ENCODE measurements around the gene GAPDHS. TPM values are rescaled to one million over a fixed set of nuclear protein-coding genes. Genes with fewer than 3 reads are reported as not detected.

The GAPDHS gene
- total RNA-seq, 1 donor from 2014 or later: not detected

- Histone ChIP-seq H3K79me2 (ENCODE audit: low read depth) (no peaks in the 10 kb centered on the region), H3K27ac (no peak overlapping the region), H3K4me2 (no peak overlapping the region), H3F3A (ENCODE audit: low read depth) (no peaks in the 10 kb centered on the region), H3K4me1 (no peaks in the 10 kb centered on the region), H3K27me3 (no peaks in the 10 kb centered on the region), H4K20me1 (ENCODE audit: low read depth) (peaks cover 6% of the 10 kb centered on the region), H3K9me3 (ENCODE audit: low read depth) (no peaks in the 10 kb centered on the region), H3K4me3 (no peak overlapping the region), H2AFZ (replicated peaks) (no peak overlapping the region), H3K36me3 (no peaks in the 10 kb centered on the region), H3K9ac (no peak overlapping the region)
- DNase-seq (ENCODE audit: low spot score): no peak
- TF ChIP-seq EZH2phosphoT487 (IDR thresholded peaks at IDR 0.05) (no peak), EZH2 (IDR thresholded peaks at IDR 0.05) (no peak), CTCF (IDR thresholded peaks at IDR 0.05) (no peak)
- Mint-ChIP-seq H3K27me3 (ENCODE audit: insufficient read depth, low read depth) (peaks cover 13% of the 10 kb centered on the region), H3K4me1 (peaks cover 4% of the 10 kb centered on the region), H3K27ac (no peak overlapping the region), H3K9me3 (no peaks in the 10 kb centered on the region), H3K36me3 (no peaks in the 10 kb centered on the region), H3K4me3 (no peak overlapping the region)
Observed at GRCh38 chr19:35497406-35497805, 35.9 kb upstream of the GAPDHS start.

GRCh38 chr19:35498220-35498619 lies 35.0 kb upstream of the GAPDHS start:
- Mint-ChIP-seq H3K4me1 (peaks cover 4% of the 10 kb centered on the region), H3K4me3 (no peak overlapping the region), H3K9me3 (no peaks in the 10 kb centered on the region), H3K27me3 (ENCODE audit: insufficient read depth, low read depth) (peaks cover 13% of the 10 kb centered on the region), H3K36me3 (no peaks in the 10 kb centered on the region), H3K27ac (no peak overlapping the region)
- no peak overlapping the region for H3K4me2 ChIP-seq
- no peak for DNase-seq (ENCODE audit: low spot score)
- H3K9ac ChIP-seq: no peak overlapping the region
- no peaks in the 10 kb centered on the region for H3K79me2 ChIP-seq (ENCODE audit: low read depth)
- no peaks in the 10 kb centered on the region for H3K9me3 ChIP-seq (ENCODE audit: low read depth)
- H3K4me1 ChIP-seq: no peaks in the 10 kb centered on the region
- peaks cover 6% of the 10 kb centered on the region for H4K20me1 ChIP-seq (ENCODE audit: low read depth)
- H3K36me3 ChIP-seq: no peaks in the 10 kb centered on the region
- no peaks in the 10 kb centered on the region for H3F3A ChIP-seq (ENCODE audit: low read depth)
- H3K27ac ChIP-seq: no peak overlapping the region
- H2AFZ ChIP-seq (replicated peaks): no peak overlapping the region
- no peaks in the 10 kb centered on the region for H3K27me3 ChIP-seq
- TF ChIP-seq CTCF (IDR thresholded peaks at IDR 0.05) (no peak), EZH2phosphoT487 (IDR thresholded peaks at IDR 0.05) (no peak)
- no peak overlapping the region for H3K4me3 ChIP-seq

GRCh38 chr19:35498984-35499527 lies 34.2 kb upstream of the GAPDHS start:
- Mint-ChIP-seq H3K27ac (no peak overlapping the region), H3K4me3 (no peak overlapping the region), H3K36me3 (no peaks in the 10 kb centered on the region), H3K27me3 (ENCODE audit: insufficient read depth, low read depth) (peaks cover 11% of the 10 kb centered on the region), H3K4me1 (peaks cover 4% of the 10 kb centered on the region), H3K9me3 (no peaks in the 10 kb centered on the region)
- Histone ChIP-seq H3K36me3 (no peaks in the 10 kb centered on the region), H3K4me1 (no peaks in the 10 kb centered on the region), H3F3A (ENCODE audit: low read depth) (no peaks in the 10 kb centered on the region), H3K4me2 (no peak overlapping the region), H3K79me2 (ENCODE audit: low read depth) (no peaks in the 10 kb centered on the region), H3K9ac (no peak overlapping the region), H3K27me3 (no peaks in the 10 kb centered on the region), H4K20me1 (ENCODE audit: low read depth) (peaks cover 6% of the 10 kb centered on the region), H2AFZ (replicated peaks) (no peak overlapping the region), H3K9me3 (ENCODE audit: low read depth) (no peaks in the 10 kb centered on the region), H3K27ac (no peak overlapping the region), H3K4me3 (no peak overlapping the region)
- TF ChIP-seq EZH2phosphoT487 (IDR thresholded peaks at IDR 0.05) (no peak), EZH2 (IDR thresholded peaks at IDR 0.05) (no peak)
- DNase-seq (ENCODE audit: low spot score): no peak

- no peaks in the 10 kb centered on the region for H3K4me1 ChIP-seq
- H3K27ac ChIP-seq: no peak overlapping the region
- H3K27me3 Mint-ChIP-seq (ENCODE audit: insufficient read depth, low read depth): peaks cover 12% of the 10 kb centered on the region
- no peak overlapping the region for H3K4me3 Mint-ChIP-seq
- peaks cover 4% of the 10 kb centered on the region for H4K20me1 ChIP-seq (ENCODE audit: low read depth)
- no peaks in the 10 kb centered on the region for H3K9me3 Mint-ChIP-seq
- H3K9ac ChIP-seq: no peak overlapping the region
- no peaks in the 10 kb centered on the region for H3K36me3 ChIP-seq
- H3K27me3 ChIP-seq: no peaks in the 10 kb centered on the region
- no peak overlapping the region for H2AFZ ChIP-seq (replicated peaks)
- no peak overlapping the region for H3K4me3 ChIP-seq
- H3K4me1 Mint-ChIP-seq: peaks cover 4% of the 10 kb centered on the region
- no peak for TF ChIP-seq EZH2 (IDR thresholded peaks at IDR 0.05)
- no peak for TF ChIP-seq EZH2phosphoT487 (IDR thresholded peaks at IDR 0.05)
- TF ChIP-seq CTCF (IDR thresholded peaks at IDR 0.05): no peak
- H3K9me3 ChIP-seq (ENCODE audit: low read depth): no peaks in the 10 kb centered on the region
- no peak overlapping the region for H3K27ac Mint-ChIP-seq
- no peak for DNase-seq (ENCODE audit: low spot score)
- no peaks in the 10 kb centered on the region for H3K36me3 Mint-ChIP-seq
- no peaks in the 10 kb centered on the region for H3K79me2 ChIP-seq (ENCODE audit: low read depth)
- H3K4me2 ChIP-seq: no peak overlapping the region
- no peaks in the 10 kb centered on the region for H3F3A ChIP-seq (ENCODE audit: low read depth)
Observed at GRCh38 chr19:35500611-35501010, 32.6 kb upstream of the GAPDHS start.
